Aorta (tissue), 5 donors: Measurements from ENCODE around the gene KLF9. TPM values are rescaled to one million over a fixed set of nuclear protein-coding genes. Genes with fewer than 3 reads are reported as not detected.

ENCODE experiments used
- ATAC-seq: fragments of 200-7000 bp; cut with Tn5 transposase; one replicate; pipeline ENCODE4 v1.9.1; 2022; ENCODE audit warnings: moderate library complexity; ENCODE audit not compliant: low FRiP score
- DNase-seq, 2 donors: peaks; one replicate each; pipeline ENCODE4 v3.0.0-alpha.2; 2020
- H3K27ac ChIP-seq, 2 donors: one replicate each; pipeline ENCODE4 v1.5.1; 2013; ENCODE audit warnings: low read length in 2 of 2, mild to moderate bottlenecking in 2 of 2, moderate library complexity in 2 of 2, control low read depth in 1 of 2, inconsistent platforms in 1 of 2, low read depth in 1 of 2
- H3K27me3 ChIP-seq, 2 donors: one replicate each; pipeline ENCODE4 v1.6.1; 2013; ENCODE audit warnings: control low read depth in 1 of 2, low read length in 1 of 2, mild to moderate bottlenecking in 1 of 2, moderate library complexity in 1 of 2; ENCODE audit not compliant: insufficient read depth in 2 of 2, control insufficient read depth in 1 of 2
- H3K36me3 ChIP-seq, 2 donors: one replicate each; pipeline ENCODE4 v1.6.1; 2013; ENCODE audit warnings: control low read depth in 1 of 2, low read length in 1 of 2, mild to moderate bottlenecking in 1 of 2; ENCODE audit not compliant: insufficient read depth in 2 of 2, control insufficient read depth in 1 of 2
- H3K4me1 ChIP-seq, 2 donors: one replicate each; pipeline ENCODE4 v1.6.1; 2013; ENCODE audit warnings: low read length in 2 of 2, control low read depth in 1 of 2, mild to moderate bottlenecking in 1 of 2, moderate library complexity in 1 of 2; ENCODE audit not compliant: insufficient read depth in 2 of 2, control insufficient read depth in 1 of 2
- H3K4me3 ChIP-seq, 2 donors: one replicate each; pipeline ENCODE4 v1.5.1; 2013; ENCODE audit warnings: low read length in 2 of 2, control low read depth in 1 of 2, mild to moderate bottlenecking in 1 of 2
- H3K9me3 ChIP-seq: one replicate; pipeline ENCODE4 v1.6.1; 2013; ENCODE audit warnings: mild to moderate bottlenecking, low read length; ENCODE audit not compliant: control insufficient read depth
- WGBS, 2 donors: extraction: QIAGEN DNeasy Blood & Tissue Kit; methylation state at CpG; one replicate each; pipeline ENCODE4 v1.1.7; 2013; 5-methylcytosine and 5-hydroxymethylcytosine counted together
- intact Hi-C, 2 donors: fragments of 100-400 bp; cut with DNase I; formaldehyde crosslinking; loops; one replicate each; pipeline versions ENCODE4 v1.14.2 to v1.15.0; 2022
- polyA plus RNA-seq, 2 donors: library from polyadenylated mRNA; stranded (reverse); fragments of 200-250 nt; gene quantifications; one replicate each; pipeline ENCODE4 v1.2.3, GENCODE V29; 2013
- total RNA-seq, 2 donors: library from RNA; stranded (reverse); fragmentation: NEBNext Ultra II Directional; extraction: Animal tissue kit (Norgen Biotek cat#: 25700); gene quantifications; one replicate each; pipeline ENCODE4 v1.2.1, GENCODE V29; 2021
- donor health status: healthy with polysubstance abuse.
- donor health status: Bipolar disorder and iron deficiency.
- donor health status: DM: no; HTN: no; CAD: no.
- donor health status: DM: no; HTN: no; CAD: no.
- donor health status: DM: yes; HTN: yes; CAD: no.

The KLF9 gene
- total and polyA plus RNA-seq, 4 donors = 31.4 to 122 (median 45.9) TPM

GRCh38 chr9:70428781-70429180, 14.3 kb upstream of the KLF9 start:
- Histone ChIP-seq H3K27ac (no peak overlapping the region), H3K9me3 (no peaks in the 10 kb centered on the region), H3K4me1 (no peaks in the 10 kb centered on the region), H3K4me3 (no peak overlapping the region), H3K36me3 (no peaks in the 10 kb centered on the region), H3K27me3 (no peaks in the 10 kb centered on the region)
- 94 to 98% methylated on average over 5 of the region's 5 CpGs for whole genome bisulfite sequencing, 2 donors
- ATAC-seq = no peak
- intact Hi-C loops = no loop called here
- DNase-seq = no peak

- Histone ChIP-seq H3K4me1 (no peaks in the 10 kb centered on the region), H3K36me3 (no peaks in the 10 kb centered on the region), H3K4me3 (no peak overlapping the region), H3K27ac (no peak overlapping the region), H3K27me3 (no peaks in the 10 kb centered on the region), H3K9me3 (no peaks in the 10 kb centered on the region)
- 78 to 80% methylated on average over 11 of the region's 11 CpGs for WGBS, 2 donors
- DNase-seq (no peak), ATAC-seq (no peak)
- intact Hi-C loops = no loop called here
Observed at GRCh38 chr9:70427161-70427945, 12.9 kb upstream of the KLF9 start.

- DNase-seq = no peak
- Histone ChIP-seq H3K4me3 (no peak overlapping the region), H3K27me3 (no peaks in the 10 kb centered on the region), H3K36me3 (no peaks in the 10 kb centered on the region), H3K9me3 (no peaks in the 10 kb centered on the region), H3K27ac (no peak overlapping the region), H3K4me1 (no peaks in the 10 kb centered on the region)
- ATAC-seq = no peak
- intact Hi-C loops = no loop called here
- 81 to 83% methylated on average over 8 of the region's 8 CpGs for WGBS, 2 donors
Observed at GRCh38 chr9:70425192-70425591, 10.7 kb upstream of the KLF9 start.

- 72 to 75% methylated on average over 6 of the region's 6 CpGs for WGBS, 2 donors
- Histone ChIP-seq H3K9me3 (no peaks in the 10 kb centered on the region), H3K4me3 (no peak overlapping the region), H3K27me3 (no peaks in the 10 kb centered on the region), H3K4me1 (no peaks in the 10 kb centered on the region), H3K27ac (no peak overlapping the region), H3K36me3 (no peaks in the 10 kb centered on the region)
- intact Hi-C loops = no loop called here
- ATAC-seq = no peak
- no peak for DNase-seq
Observed at GRCh38 chr9:70422371-70423043, 8.1 kb upstream of the KLF9 start.

GRCh38 chr9:70421272-70422180, 7.1 kb upstream of the KLF9 start:
- H3K36me3 ChIP-seq = no peaks in the 10 kb centered on the region
- H3K27me3 ChIP-seq = no peaks in the 10 kb centered on the region
- H3K4me1 ChIP-seq = no peaks in the 10 kb centered on the region
- peak overlapping the region; percentile 85 to 99 for H3K27ac ChIP-seq
- no peaks in the 10 kb centered on the region for H3K9me3 ChIP-seq
- WGBS, 2 donors = 28 to 30% methylated on average over 9 of the region's 9 CpGs
- intact Hi-C loops = loop anchor here (2.0 kb wide), 2 partner anchors 57 to 59 kb away; no protein-coding TSS in a partner anchor
- H3K4me3 ChIP-seq = no peak overlapping the region
- DNase-seq (no peak), ATAC-seq (no peak)

GRCh38 chr9:70420441-70421271, 6.2 kb upstream of the KLF9 start:
- no peaks in the 10 kb centered on the region for H3K36me3 ChIP-seq
- peak overlapping the region; percentile 85 to 99 for H3K27ac ChIP-seq
- no peaks in the 10 kb centered on the region for H3K27me3 ChIP-seq
- peak overlapping the region; percentile 21 to 38 for H3K4me3 ChIP-seq
- H3K4me1 ChIP-seq = no peaks in the 10 kb centered on the region
- 1% methylated on average over 28 to 32 of the region's 32 CpGs for WGBS, 2 donors
- intact Hi-C loops = loop anchor here (2.0 kb wide), 2 partner anchors 58 to 60 kb away; no protein-coding TSS in a partner anchor
- ATAC-seq (peak; percentile 74), DNase-seq (peak; percentile 96 to 97)
- no peaks in the 10 kb centered on the region for H3K9me3 ChIP-seq

GRCh38 chr9:70419556-70420440, 5.3 kb upstream of the KLF9 start:
- Histone ChIP-seq H3K4me3 (peak overlapping the region; percentile 30 to 39), H3K27me3 (no peaks in the 10 kb centered on the region), H3K36me3 (no peaks in the 10 kb centered on the region), H3K27ac (peak overlapping the region; percentile 80 to 99), H3K9me3 (no peaks in the 10 kb centered on the region), H3K4me1 (no peaks in the 10 kb centered on the region)
- peak; percentile 96 to 98 for DNase-seq
- 1% methylated on average over 57 to 60 of the region's 60 CpGs for WGBS, 2 donors
- peak; percentile 86 for ATAC-seq
- intact Hi-C loops = loop anchor here (1.0 to 10.0 kb wide), 6 partner anchors 59 to 182 kb away; partner anchors contain the start of gene SMC5 (in 1 of the 2)
